ENCODE data around the gene MAS1. TPM values are rescaled to one million over a fixed set of nuclear protein-coding genes. Genes with fewer than 3 reads are reported as not detected.

The MAS1 gene
- total and polyA plus RNA-seq, 2 donors (not counting 3 experiments of a cell fraction or from before 2014, with no cell fraction given), result not detected

DNA sequence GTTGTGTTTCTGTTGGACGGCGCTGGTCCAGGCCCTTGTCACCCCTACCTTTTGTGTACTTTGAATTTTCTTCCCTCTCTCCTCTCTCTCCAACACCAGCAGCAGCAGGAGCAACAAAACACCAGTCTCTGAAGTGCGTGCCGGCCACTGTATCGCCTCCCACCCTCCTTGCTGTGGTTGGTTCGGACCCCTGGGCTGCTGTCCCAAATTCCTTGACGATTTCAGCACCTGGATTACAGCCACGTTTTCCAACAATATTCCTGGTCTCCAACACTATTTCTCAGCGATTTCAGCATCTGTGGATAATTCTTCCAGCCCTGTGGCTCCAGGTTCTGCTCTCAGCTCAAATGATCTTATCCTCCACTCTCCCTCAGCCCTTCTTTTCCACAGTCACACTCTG is 11.8 kb downstream of the MAS1 start:
- ChIA-PET POLR2A (no interaction called here), CTCF (no interaction called here)
- H3K4me3 ChIP-seq (replicated peaks in 1 of 3; ENCODE audit: insufficient read depth in 1 of 3, low read depth in 1 of 3, low read length in 3 of 3), result no peak overlapping the region
- no TSS peak for BruUV-seq (replicated peaks)
- H3K4me1 ChIP-seq (ENCODE audit: control insufficient read depth, extremely low read depth, insufficient read depth, low read length), result no peaks in the 10 kb centered on the region
- no peaks in the 10 kb centered on the region for H3K79me2 ChIP-seq (ENCODE audit: control insufficient read depth, insufficient read depth, low read length)
- FAIRE-seq (no peak), DNase-seq (ENCODE audit: low read depth, low spot score) (no peak)
- no peak overlapping the region for H3K4me2 ChIP-seq (ENCODE audit: insufficient read depth, low read length)
- intact Hi-C loops (cut with micrococcal nuclease), result no loop called here
- dilution Hi-C loops (cut with MboI; ENCODE audit: extremely low pct_ligation_motif_present, low sequenced_read_pairs), result no loop called here
- H3K27ac ChIP-seq (ENCODE audit: insufficient read depth, low read depth, low read length), result no peak overlapping the region
- TF ChIP-seq POLR2AphosphoS5 (IDR thresholded peaks at IDR 0.05; ENCODE audit: insufficient read depth, low read depth, low read length), result no peak
- TF ChIP-seq MYC (IDR thresholded peaks at IDR 0.05; ENCODE audit: low read depth, low read length), result no peak
- H3K27me3 ChIP-seq (ENCODE audit: control insufficient read depth in 2 of 2, insufficient read depth in 2 of 2, low read length in 2 of 2), result no peaks in the 10 kb centered on the region
- no peak overlapping the region for H2AFZ ChIP-seq (ENCODE audit: low read depth, low read length)
- no peaks in the 10 kb centered on the region for H3K9me1 ChIP-seq (replicated peaks; ENCODE audit: control insufficient read depth, extremely low read depth, insufficient read depth, low read length)
- no peaks in the 10 kb centered on the region for H3K9me3 ChIP-seq (replicated peaks; ENCODE audit: control insufficient read depth, insufficient read depth, low read length)
- no peak overlapping the region for H3K9ac ChIP-seq (replicated peaks; ENCODE audit: extremely low read depth, insufficient read depth, low read length)
- no peaks in the 10 kb centered on the region for H4K20me1 ChIP-seq (replicated peaks; ENCODE audit: control insufficient read depth, extremely low read depth, insufficient read depth, low read length)
- no peaks in the 10 kb centered on the region for H3K36me3 ChIP-seq (ENCODE audit: control insufficient read depth in 2 of 2, extremely low read depth in 1 of 2, insufficient read depth in 2 of 2, low read length in 2 of 2)

DNA sequence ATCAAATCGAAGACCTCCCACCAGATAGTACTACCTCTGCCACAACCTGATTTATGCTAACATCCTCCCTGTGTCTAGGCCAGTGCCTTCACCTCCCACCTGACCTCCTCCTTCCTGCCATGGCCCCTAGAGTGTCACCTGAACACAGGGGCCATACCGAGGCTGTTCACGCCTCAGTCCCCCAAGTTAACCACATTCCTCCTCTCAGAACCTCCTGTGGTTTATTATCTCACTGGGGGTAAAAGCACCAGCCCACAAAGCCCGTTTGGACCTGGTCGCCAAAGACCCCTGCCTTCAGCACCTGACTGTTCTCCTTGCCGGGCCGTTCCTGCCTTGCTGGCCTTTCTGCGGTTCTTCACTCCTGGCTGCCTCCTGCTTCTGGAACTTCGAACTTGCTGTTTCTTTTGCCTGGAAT is 13.7 kb downstream of the MAS1 start:
- ChIA-PET POLR2A (no interaction called here), CTCF (no interaction called here)
- H3K4me2 ChIP-seq (ENCODE audit: insufficient read depth, low read length), result no peak overlapping the region
- TF ChIP-seq POLR2A (IDR thresholded peaks at IDR 0.05; ENCODE audit: low read depth, low read length), result no peak
- no peak for TF ChIP-seq EZH2 (IDR thresholded peaks at IDR 0.05; ENCODE audit: borderline replicate concordance, low read depth, low read length, severe bottlenecking)
- no peak overlapping the region for H3K27ac ChIP-seq (ENCODE audit: insufficient read depth, low read depth, low read length)
- DNase-seq (ENCODE audit: low read depth, low spot score) (no peak), FAIRE-seq (no peak)
- H3K36me3 ChIP-seq (ENCODE audit: control insufficient read depth in 2 of 2, extremely low read depth in 1 of 2, insufficient read depth in 2 of 2, low read length in 2 of 2), result no peaks in the 10 kb centered on the region
- no peaks in the 10 kb centered on the region for H4K20me1 ChIP-seq (replicated peaks; ENCODE audit: control insufficient read depth, extremely low read depth, insufficient read depth, low read length)
- no peaks in the 10 kb centered on the region for H3K27me3 ChIP-seq (ENCODE audit: control insufficient read depth in 2 of 2, insufficient read depth in 2 of 2, low read length in 2 of 2)
- H3K79me2 ChIP-seq (ENCODE audit: control insufficient read depth, insufficient read depth, low read length), result no peaks in the 10 kb centered on the region
- H3K4me1 ChIP-seq (ENCODE audit: control insufficient read depth, extremely low read depth, insufficient read depth, low read length), result no peaks in the 10 kb centered on the region
- no peak overlapping the region for H3K4me3 ChIP-seq (replicated peaks in 1 of 3; ENCODE audit: insufficient read depth in 1 of 3, low read depth in 1 of 3, low read length in 3 of 3)
- no peak overlapping the region for H3K9ac ChIP-seq (replicated peaks; ENCODE audit: extremely low read depth, insufficient read depth, low read length)
- intact Hi-C loops (cut with micrococcal nuclease) (no loop called here), dilution Hi-C loops (cut with MboI; ENCODE audit: extremely low pct_ligation_motif_present, low sequenced_read_pairs) (no loop called here)
- no peak overlapping the region for H2AFZ ChIP-seq (ENCODE audit: low read depth, low read length)
- H3K9me1 ChIP-seq (replicated peaks; ENCODE audit: control insufficient read depth, extremely low read depth, insufficient read depth, low read length), result no peaks in the 10 kb centered on the region
- no TSS peak for BruUV-seq (replicated peaks)
- H3K9me3 ChIP-seq (replicated peaks; ENCODE audit: control insufficient read depth, insufficient read depth, low read length), result no peaks in the 10 kb centered on the region
